Chondrocyte (in vitro differentiated cells): ENCODE results near the gene SLC22A12. TPM values are rescaled to one million over a fixed set of nuclear protein-coding genes. Genes with fewer than 3 reads are reported as not detected.

ENCODE experiments used
- DNase-seq: peaks from one replicate; pipeline ENCODE4 v3.0.0; 2021; ENCODE audit warnings: mixed read lengths, low spot score
- H3K27ac Mint-ChIP-seq: one replicate; pipeline ENCODE4 v1.8.0; 2021; ENCODE audit warnings: mild to moderate bottlenecking, moderate library complexity, mixed read lengths; ENCODE audit not compliant: unreplicated experiment
- H3K27me3 Mint-ChIP-seq: 2 replicates; pipeline ENCODE4 v1.8.0; 2021; ENCODE audit warnings: low read depth, mixed read lengths
- H3K36me3 Mint-ChIP-seq: 2 replicates; pipeline ENCODE4 v1.8.0; 2021; ENCODE audit warnings: low read depth, mixed read lengths
- H3K4me1 Mint-ChIP-seq: 2 replicates; pipeline ENCODE4 v1.8.0; 2021; ENCODE audit warnings: low read depth, mild to moderate bottlenecking, mixed read lengths
- H3K4me3 Mint-ChIP-seq: one replicate; pipeline ENCODE4 v1.8.0; 2021; ENCODE audit warnings: mild to moderate bottlenecking, moderate library complexity, mixed read lengths; ENCODE audit not compliant: unreplicated experiment
- H3K9me3 Mint-ChIP-seq: 2 replicates; pipeline ENCODE4 v1.8.0; 2021; ENCODE audit warnings: low read depth, mixed read lengths
- total RNA-seq: library from RNA; stranded (reverse); gene quantifications from 3 replicates; pipeline ENCODE4 v1.2.1, GENCODE V29; 2021
- TF ChIP-seq, protein P1 (sequence below): fragments of 200-600 bp; sonication (generic); IDR thresholded peaks from 2 replicates; pipeline ENCODE4 v1.5.0; 2021; ENCODE audit warnings: antibody characterized with exemption, mild to moderate bottlenecking, moderate library complexity

The SLC22A12 gene
- total RNA-seq, 1 donor from 2014 or later = not detected

GRCh38 chr11:64603411-64604110, 12.5 kb downstream of the SLC22A12 start:
- no peaks in the 10 kb centered on the region for H3K36me3 Mint-ChIP-seq
- peak; percentile 87 for DNase-seq
- H3K4me3 Mint-ChIP-seq = no peak overlapping the region
- TF ChIP-seq, protein P1, sequence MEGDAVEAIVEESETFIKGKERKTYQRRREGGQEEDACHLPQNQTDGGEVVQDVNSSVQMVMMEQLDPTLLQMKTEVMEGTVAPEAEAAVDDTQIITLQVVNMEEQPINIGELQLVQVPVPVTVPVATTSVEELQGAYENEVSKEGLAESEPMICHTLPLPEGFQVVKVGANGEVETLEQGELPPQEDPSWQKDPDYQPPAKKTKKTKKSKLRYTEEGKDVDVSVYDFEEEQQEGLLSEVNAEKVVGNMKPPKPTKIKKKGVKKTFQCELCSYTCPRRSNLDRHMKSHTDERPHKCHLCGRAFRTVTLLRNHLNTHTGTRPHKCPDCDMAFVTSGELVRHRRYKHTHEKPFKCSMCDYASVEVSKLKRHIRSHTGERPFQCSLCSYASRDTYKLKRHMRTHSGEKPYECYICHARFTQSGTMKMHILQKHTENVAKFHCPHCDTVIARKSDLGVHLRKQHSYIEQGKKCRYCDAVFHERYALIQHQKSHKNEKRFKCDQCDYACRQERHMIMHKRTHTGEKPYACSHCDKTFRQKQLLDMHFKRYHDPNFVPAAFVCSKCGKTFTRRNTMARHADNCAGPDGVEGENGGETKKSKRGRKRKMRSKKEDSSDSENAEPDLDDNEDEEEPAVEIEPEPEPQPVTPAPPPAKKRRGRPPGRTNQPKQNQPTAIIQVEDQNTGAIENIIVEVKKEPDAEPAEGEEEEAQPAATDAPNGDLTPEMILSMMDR = no peak
- H3K4me1 Mint-ChIP-seq = peaks cover 4% of the 10 kb centered on the region
- H3K27ac Mint-ChIP-seq = peak overlapping the region; percentile 17
- H3K9me3 Mint-ChIP-seq = no peaks in the 10 kb centered on the region
- peaks cover 16% of the 10 kb centered on the region for H3K27me3 Mint-ChIP-seq

DNA sequence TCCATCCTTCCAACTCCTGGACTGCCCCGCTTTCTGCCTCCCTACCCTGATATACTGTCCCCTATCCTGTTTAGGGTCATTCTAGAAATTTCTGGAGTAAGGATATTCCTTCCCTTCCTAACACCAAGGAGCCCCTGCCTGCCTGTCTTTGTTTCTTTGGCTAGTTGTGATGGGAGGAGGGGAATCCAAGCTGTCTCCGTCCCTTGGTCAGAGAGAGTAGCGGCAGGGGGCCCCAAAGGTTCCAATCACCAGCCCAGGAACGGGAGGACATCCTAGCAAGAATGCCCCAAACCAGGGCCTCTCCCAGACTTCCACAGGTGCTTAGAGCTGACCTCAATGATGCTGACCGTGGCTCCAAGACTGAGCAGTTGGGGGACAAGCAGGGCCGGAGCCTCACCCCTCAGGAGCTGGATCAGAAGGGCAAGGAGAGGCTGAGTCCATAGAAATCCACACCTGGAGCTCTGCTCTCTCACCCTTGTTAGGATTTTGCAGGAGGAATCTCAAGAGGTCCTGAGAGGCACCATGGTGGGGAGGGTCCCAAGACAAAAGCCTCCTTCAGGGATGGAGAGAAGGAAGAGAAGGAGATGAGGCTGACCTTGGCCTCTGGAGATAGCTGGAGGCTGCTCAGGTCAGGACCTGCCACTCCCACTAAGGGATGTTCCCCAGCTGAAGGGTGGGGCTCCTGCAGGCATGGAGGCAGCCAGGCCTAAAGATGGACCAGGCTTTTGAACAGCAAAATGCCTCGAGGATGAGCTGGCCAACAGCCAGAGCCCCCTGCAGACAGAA, 13.6 kb downstream of the SLC22A12 start:
- DNase-seq = peak; percentile 39
- Mint-ChIP-seq H3K27me3 (peaks cover 16% of the 10 kb centered on the region), H3K9me3 (no peaks in the 10 kb centered on the region), H3K27ac (no peak overlapping the region), H3K36me3 (no peaks in the 10 kb centered on the region), H3K4me3 (no peak overlapping the region), H3K4me1 (peaks cover 4% of the 10 kb centered on the region)
- TF ChIP-seq, protein P1 = no peak

DNA sequence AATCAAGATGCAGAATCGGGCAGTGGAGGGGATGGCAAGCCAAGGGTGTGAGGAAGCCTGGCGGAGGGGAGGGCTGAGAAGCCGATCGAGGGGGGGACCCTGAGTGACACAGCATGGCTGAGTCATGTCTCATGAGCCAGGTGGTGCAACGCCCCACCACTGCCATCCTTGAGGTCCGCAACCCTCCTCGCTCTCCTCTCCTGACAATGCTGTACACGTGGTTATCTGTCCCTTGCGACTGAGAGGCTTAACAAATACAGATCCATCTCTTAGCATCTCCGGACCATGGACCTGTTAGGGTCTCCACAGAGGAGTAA, 14.2 kb downstream of the SLC22A12 start:
- Mint-ChIP-seq H3K27ac (no peak overlapping the region), H3K4me1 (peaks cover 4% of the 10 kb centered on the region), H3K4me3 (no peak overlapping the region), H3K36me3 (no peaks in the 10 kb centered on the region), H3K27me3 (peaks cover 14% of the 10 kb centered on the region), H3K9me3 (no peaks in the 10 kb centered on the region)
- TF ChIP-seq, protein P1 = no peak
- DNase-seq = peak; percentile 63

DNA sequence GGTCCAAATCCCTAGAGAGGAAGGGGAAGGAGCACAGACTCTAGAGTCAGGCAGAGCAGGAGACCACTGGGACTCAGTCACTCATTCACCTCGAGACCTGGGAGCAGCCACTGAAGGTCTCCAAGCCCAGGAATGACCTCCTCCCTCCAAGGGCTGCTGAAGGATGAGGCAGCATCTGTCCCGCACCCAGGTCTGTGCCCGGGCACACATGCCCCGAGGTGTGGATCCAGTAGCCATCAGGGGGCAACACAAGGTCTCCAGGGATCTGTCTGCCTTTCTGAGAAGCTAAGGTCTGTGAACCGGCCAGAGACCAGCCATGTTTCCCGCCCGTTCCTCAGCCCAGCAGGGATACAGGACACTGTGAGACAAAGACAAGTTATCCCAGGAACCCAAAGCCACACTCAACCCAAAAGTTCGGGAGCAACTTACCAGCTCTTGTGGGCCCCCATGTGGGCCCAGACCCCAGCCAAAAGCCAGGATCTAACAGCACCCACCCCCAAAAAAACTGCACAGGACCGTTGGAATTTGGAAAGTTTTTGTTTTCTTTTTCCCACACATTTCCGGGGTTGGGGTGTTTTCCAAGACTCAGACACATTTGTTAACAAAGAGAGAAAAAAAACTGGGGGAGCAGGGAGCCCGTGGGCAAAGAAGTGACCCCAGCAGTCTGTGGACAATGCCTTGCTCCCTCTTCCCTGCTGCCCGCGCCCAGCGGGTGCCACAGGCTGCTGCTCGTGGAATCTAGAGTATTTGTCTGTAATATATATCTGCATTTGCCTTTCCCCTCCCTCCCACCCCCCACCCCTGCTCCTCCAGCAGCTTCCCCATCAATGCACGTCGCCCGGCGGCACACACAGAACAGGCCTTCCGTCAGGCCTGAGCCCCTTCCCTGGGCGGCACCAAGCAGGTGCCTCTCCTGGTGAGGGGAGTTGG, 14.9 kb downstream of the SLC22A12 start:
- Mint-ChIP-seq H3K9me3 (no peaks in the 10 kb centered on the region), H3K4me3 (no peak overlapping the region), H3K4me1 (peaks cover 4% of the 10 kb centered on the region), H3K27ac (no peak overlapping the region), H3K36me3 (no peaks in the 10 kb centered on the region), H3K27me3 (peaks cover 16% of the 10 kb centered on the region)
- peak; percentile 62 for DNase-seq
- TF ChIP-seq, protein P1 = no peak

- H3K27ac Mint-ChIP-seq = no peak overlapping the region
- DNase-seq = peak; percentile 84
- no peaks in the 10 kb centered on the region for H3K36me3 Mint-ChIP-seq
- TF ChIP-seq, protein P1 = no peak
- peaks cover 16% of the 10 kb centered on the region for H3K27me3 Mint-ChIP-seq
- H3K4me1 Mint-ChIP-seq = peaks cover 4% of the 10 kb centered on the region
- no peaks in the 10 kb centered on the region for H3K9me3 Mint-ChIP-seq
- no peak overlapping the region for H3K4me3 Mint-ChIP-seq
Measured at GRCh38 chr11:64606796-64607380, 15.9 kb downstream of the SLC22A12 start.
